ENCODE measurements around the gene SAMD7.

The SAMD7 gene

DNA sequence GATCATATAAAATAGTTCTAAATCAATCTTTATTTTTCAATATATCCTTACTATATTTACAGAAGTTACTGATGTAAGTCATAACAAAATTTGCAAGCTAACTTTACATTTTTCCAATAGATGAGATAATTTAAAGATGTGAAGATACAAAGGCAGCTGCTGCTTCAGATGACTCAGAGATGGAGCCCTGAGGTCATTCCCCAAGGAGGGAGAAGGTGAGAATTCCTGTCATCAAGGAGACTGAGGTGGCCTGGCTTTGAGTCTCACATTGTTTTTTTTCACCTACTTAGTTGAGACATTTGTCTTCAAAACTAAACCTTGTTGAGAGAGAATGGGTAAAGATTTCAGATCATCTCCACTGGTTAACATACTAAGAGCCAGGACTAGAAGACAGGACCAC lies 3.9 kb upstream of the SAMD7 start:
- H3K4me3 ChIP-seq (ENCODE audit: low read depth, low read length) = no peak overlapping the region
- in situ Hi-C loops (cut with HindIII; ENCODE audit: low sequenced_read_pairs) = no loop called here
- TF ChIP-seq, protein P1, sequence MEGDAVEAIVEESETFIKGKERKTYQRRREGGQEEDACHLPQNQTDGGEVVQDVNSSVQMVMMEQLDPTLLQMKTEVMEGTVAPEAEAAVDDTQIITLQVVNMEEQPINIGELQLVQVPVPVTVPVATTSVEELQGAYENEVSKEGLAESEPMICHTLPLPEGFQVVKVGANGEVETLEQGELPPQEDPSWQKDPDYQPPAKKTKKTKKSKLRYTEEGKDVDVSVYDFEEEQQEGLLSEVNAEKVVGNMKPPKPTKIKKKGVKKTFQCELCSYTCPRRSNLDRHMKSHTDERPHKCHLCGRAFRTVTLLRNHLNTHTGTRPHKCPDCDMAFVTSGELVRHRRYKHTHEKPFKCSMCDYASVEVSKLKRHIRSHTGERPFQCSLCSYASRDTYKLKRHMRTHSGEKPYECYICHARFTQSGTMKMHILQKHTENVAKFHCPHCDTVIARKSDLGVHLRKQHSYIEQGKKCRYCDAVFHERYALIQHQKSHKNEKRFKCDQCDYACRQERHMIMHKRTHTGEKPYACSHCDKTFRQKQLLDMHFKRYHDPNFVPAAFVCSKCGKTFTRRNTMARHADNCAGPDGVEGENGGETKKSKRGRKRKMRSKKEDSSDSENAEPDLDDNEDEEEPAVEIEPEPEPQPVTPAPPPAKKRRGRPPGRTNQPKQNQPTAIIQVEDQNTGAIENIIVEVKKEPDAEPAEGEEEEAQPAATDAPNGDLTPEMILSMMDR (IDR thresholded peaks at IDR 0.05; ENCODE audit: low read depth, low read length, missing control alignments) = no peak
- DNase-seq (ENCODE audit: low read depth) = no peak

DNA sequence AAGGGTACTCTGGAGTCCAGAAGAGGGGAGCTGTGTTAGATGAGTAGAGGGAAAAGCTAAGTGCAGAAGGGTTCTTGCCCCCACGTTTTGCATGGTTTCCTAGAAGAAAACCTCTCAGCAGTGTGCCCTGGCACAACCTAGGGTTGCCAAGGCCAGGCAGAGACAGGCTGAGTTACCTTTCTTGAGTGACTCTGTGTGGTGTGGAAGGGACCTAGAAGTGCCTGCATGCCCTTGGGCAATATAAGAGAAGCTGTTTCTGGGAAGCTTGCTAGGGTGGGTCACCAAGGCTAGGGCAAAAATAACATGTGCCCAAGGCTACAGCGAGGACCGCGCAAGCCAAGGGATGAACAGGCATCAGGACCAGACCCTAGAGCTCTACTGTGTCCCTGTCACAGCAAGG lies 3.4 kb upstream of the SAMD7 start:
- no peak for DNase-seq (ENCODE audit: low read depth)
- TF ChIP-seq, protein P1 (IDR thresholded peaks at IDR 0.05; ENCODE audit: low read depth, low read length, missing control alignments) = no peak
- no peak overlapping the region for H3K4me3 ChIP-seq (ENCODE audit: low read depth, low read length)
- in situ Hi-C loops (cut with HindIII; ENCODE audit: low sequenced_read_pairs) = no loop called here

DNA sequence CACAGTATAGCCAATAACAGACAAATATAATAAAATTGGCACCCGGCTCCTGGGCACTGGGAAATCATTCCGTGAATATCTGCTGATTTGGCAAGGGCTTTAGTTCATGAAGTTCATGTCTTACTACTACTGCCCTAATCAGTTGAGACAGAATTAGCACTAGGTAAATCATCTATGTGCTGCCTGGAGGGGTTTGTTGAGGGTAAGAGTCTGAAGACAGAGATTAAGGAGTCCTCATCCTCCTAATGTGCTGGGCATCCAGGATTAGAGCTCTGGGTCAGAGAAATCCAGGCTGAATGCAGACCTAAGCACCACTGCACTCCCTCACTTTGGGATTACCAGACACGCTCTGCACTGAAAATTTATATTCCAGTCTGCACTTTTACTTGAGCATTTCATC lies 2.0 kb downstream of the SAMD7 start:
- no peak for DNase-seq (ENCODE audit: low read depth)
- TF ChIP-seq, protein P1 (IDR thresholded peaks at IDR 0.05; ENCODE audit: low read depth, low read length, missing control alignments) = no peak
- in situ Hi-C loops (cut with HindIII; ENCODE audit: low sequenced_read_pairs) = loop anchor here (5.0 kb wide), 1 partner anchor 71 kb away; no protein-coding TSS in a partner anchor
- no peak overlapping the region for H3K4me3 ChIP-seq (ENCODE audit: low read depth, low read length)

DNA sequence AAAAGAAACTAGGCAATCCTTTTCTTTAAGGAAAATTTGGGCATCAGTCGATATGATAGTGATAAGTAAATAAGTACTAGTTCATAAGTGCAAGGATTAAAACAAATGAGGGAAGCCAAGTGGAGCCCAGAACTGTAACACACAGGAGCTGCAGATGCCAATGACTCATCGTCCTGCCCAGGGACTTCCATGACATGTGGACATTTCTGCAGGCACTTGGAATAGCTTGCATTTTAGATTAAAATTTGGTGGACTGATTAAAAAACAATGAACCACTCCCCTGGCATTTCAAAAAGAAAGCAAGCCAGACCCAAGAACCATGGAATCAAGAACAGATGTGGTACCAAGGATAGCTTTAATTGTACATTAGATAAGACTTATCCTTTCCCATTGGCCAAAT lies 2.9 kb downstream of the SAMD7 start:
- in situ Hi-C loops (cut with HindIII; ENCODE audit: low sequenced_read_pairs) = loop anchor here (5.0 kb wide), 1 partner anchor 72 kb away; no protein-coding TSS in a partner anchor
- H3K4me3 ChIP-seq (ENCODE audit: low read depth, low read length) = no peak overlapping the region
- TF ChIP-seq, protein P1 (IDR thresholded peaks at IDR 0.05; ENCODE audit: low read depth, low read length, missing control alignments) = no peak
- no peak for DNase-seq (ENCODE audit: low read depth)

DNA sequence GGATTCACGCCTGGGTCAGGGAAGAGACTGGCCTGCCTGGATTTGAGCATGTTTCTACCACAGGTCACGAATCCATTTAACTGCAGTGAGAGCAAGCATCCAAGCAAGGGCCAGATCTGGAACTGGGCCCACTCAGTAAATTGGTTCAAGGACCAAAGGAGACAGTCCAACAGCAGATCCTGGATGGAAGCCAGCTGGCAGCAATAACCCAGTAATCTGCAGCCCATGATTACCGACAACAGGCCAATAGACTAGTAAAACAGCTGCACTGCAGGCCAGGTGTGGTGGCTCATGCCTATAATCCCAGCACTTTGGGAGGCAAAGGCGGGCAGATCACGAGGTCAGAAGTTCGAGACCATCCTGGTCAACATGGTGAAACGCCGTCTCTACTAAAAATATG lies 11.8 kb downstream of the SAMD7 start:
- no peak for DNase-seq (ENCODE audit: low read depth)
- in situ Hi-C loops (cut with HindIII; ENCODE audit: low sequenced_read_pairs) = no loop called here

DNA sequence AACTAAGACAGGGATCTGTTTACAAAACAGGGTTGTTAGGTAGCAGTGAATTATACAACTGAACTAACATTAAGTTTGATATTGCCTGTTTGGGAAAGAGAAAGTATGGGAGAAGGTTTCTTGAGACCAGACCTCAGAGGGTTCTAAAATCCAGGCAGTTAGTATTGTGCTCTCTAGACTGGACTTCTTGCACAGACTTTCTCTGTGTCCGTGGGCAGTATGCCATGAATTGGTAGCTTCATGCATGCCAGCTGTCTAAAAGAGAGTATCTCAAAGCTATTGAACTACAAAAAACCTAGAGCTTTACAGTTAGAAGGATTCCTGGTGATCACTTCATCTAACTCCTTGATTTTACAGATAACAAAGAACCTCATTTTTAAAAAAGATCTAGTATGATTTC lies 12.5 kb downstream of the SAMD7 start:
- DNase-seq (ENCODE audit: low read depth) = no peak
- no peak overlapping the region for H3K4me3 ChIP-seq (ENCODE audit: low read depth, low read length)
- TF ChIP-seq, protein P1 (IDR thresholded peaks at IDR 0.05; ENCODE audit: low read depth, low read length, missing control alignments) = no peak
- in situ Hi-C loops (cut with HindIII; ENCODE audit: low sequenced_read_pairs) = no loop called here

More for the DNA sequence above, 11.8 kb downstream of the SAMD7 start:
- TF ChIP-seq, protein P1 (IDR thresholded peaks at IDR 0.05; ENCODE audit: low read depth, low read length, missing control alignments) = no peak
- H3K4me3 ChIP-seq (ENCODE audit: low read depth, low read length) = no peak overlapping the region
